ENCODE results near the gene DNAJB8.

DNAJB8 gene
- 0 reads per million in 3 donors for total RNA-seq

DNA sequence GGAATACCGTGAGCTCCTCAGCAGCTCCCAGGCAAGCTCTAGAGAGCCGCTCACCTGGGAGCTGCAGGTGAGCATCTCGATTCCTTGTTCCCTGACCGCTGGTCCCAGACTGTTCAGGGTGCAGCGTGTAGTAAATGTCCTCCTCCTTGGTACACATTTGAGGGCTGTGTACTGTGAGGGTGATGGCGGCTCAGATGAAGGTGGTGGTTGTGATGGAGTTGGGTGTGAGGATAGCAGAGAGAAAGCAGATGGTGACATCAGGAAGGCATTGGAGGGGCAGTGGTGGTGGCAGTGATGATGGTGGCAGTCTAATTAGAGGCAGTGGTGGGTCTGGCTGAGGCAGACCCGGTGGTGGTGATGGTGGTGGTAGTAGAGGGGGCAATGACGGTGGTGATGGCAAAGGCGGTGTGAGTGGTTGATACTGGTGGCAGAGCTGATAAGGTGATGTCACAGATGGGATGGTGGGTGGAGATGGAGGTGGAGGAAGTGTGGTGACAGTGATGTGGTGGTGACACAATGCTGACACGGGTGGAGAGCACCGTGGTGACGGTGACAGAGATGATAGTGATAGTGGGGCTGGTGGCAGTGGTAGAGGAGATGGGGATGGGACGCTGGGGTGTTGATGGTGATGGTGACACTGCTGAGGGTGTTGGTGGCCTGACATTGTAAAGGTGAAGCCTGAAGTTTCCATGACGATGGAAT, at the start of gene DNAJB8:
Gene DNAJB8, minus strand, starts transcription at position 51 of the 702 bp plus-strand sequence. CDS start 3,645 bp downstream, outside the sequence.
- Histone ChIP-seq H3K27me3 (replicated peaks; ENCODE audit: control insufficient read depth, insufficient read depth, low read length, poor library complexity, severe bottlenecking) (no peaks in the 10 kb centered on the region), H3K9me3 (ENCODE audit: control insufficient read depth, low read length) (no peaks in the 10 kb centered on the region), H3K4me1 (ENCODE audit: control insufficient read depth, insufficient read depth, low read length, poor library complexity, severe bottlenecking) (no peaks in the 10 kb centered on the region), H3K4me3 (ENCODE audit: insufficient read depth, low read depth, low read length, poor library complexity, severe bottlenecking) (no peak within 1 kb of the TSS), H3K27ac (ENCODE audit: insufficient read depth, low read length, poor library complexity, severe bottlenecking) (no peak within 1 kb of the TSS), H3K36me3 (ENCODE audit: control insufficient read depth, insufficient read depth, low read length) (no peaks in the 10 kb centered on the region)
- no peak for DNase-seq

DNA sequence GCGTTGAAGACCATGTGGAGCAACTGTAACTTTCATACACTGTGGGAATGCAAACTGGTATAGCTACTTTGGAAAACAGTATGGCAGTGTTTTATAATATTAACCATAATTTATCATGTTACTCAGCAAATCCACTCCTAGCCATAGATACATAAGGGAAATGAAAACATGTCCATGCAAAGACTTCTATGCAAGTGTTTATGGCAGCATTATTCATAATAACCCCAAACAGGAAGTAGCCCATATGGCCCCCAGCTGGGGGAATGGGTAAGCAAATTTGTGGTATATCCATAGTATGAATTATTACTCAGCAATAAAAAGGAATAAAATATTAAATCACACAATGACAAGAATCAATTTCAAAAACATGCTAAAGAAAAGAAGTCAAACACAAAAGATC, 49.3 kb upstream of the DNAJB8 start:
- no peaks in the 10 kb centered on the region for H3K4me1 ChIP-seq (ENCODE audit: control insufficient read depth, insufficient read depth, low read length, poor library complexity, severe bottlenecking)
- no peak overlapping the region for H3K4me3 ChIP-seq (ENCODE audit: insufficient read depth, low read depth, low read length, poor library complexity, severe bottlenecking)
- H3K27ac ChIP-seq (ENCODE audit: insufficient read depth, low read length, poor library complexity, severe bottlenecking): no peak overlapping the region
- no peak for DNase-seq
- H3K9me3 ChIP-seq (ENCODE audit: control insufficient read depth, low read length): no peaks in the 10 kb centered on the region
- H3K36me3 ChIP-seq (ENCODE audit: control insufficient read depth, insufficient read depth, low read length): no peaks in the 10 kb centered on the region
- H3K27me3 ChIP-seq (replicated peaks; ENCODE audit: control insufficient read depth, insufficient read depth, low read length, poor library complexity, severe bottlenecking): no peaks in the 10 kb centered on the region

GRCh38 chr3:128508852-128509251, 42.2 kb upstream of the DNAJB8 start:
- Histone ChIP-seq H3K27me3 (replicated peaks; ENCODE audit: control insufficient read depth, insufficient read depth, low read length, poor library complexity, severe bottlenecking) (no peaks in the 10 kb centered on the region), H3K9me3 (ENCODE audit: control insufficient read depth, low read length) (no peaks in the 10 kb centered on the region), H3K4me1 (ENCODE audit: control insufficient read depth, insufficient read depth, low read length, poor library complexity, severe bottlenecking) (no peaks in the 10 kb centered on the region), H3K27ac (ENCODE audit: insufficient read depth, low read length, poor library complexity, severe bottlenecking) (no peak overlapping the region), H3K36me3 (ENCODE audit: control insufficient read depth, insufficient read depth, low read length) (no peaks in the 10 kb centered on the region), H3K4me3 (ENCODE audit: insufficient read depth, low read depth, low read length, poor library complexity, severe bottlenecking) (no peak overlapping the region)
- DNase-seq: no peak

DNA sequence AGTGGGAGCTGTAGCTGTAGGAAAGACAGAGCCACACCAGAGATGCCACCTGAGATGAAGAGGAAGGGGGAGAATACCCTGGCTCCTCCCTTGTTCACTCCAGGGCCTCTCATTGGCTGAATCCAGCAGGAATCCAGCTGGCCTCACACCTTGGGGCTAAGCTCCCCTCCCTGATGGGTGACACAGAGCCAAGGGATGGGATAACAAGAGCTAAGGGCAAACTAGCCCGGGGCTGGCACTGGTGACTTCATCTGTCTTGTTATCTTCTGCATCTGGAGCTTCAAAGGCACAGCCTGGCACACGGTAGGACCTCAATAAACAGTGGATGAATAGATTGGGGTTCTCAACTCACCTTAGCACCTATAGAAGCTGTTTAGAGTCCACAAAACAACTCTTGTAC, 40.1 kb upstream of the DNAJB8 start:
- no peak for DNase-seq
- Histone ChIP-seq H3K27me3 (replicated peaks; ENCODE audit: control insufficient read depth, insufficient read depth, low read length, poor library complexity, severe bottlenecking) (no peaks in the 10 kb centered on the region), H3K27ac (ENCODE audit: insufficient read depth, low read length, poor library complexity, severe bottlenecking) (no peak overlapping the region), H3K4me1 (ENCODE audit: control insufficient read depth, insufficient read depth, low read length, poor library complexity, severe bottlenecking) (no peaks in the 10 kb centered on the region), H3K9me3 (ENCODE audit: control insufficient read depth, low read length) (no peaks in the 10 kb centered on the region), H3K4me3 (ENCODE audit: insufficient read depth, low read depth, low read length, poor library complexity, severe bottlenecking) (no peak overlapping the region), H3K36me3 (ENCODE audit: control insufficient read depth, insufficient read depth, low read length) (no peaks in the 10 kb centered on the region)

GRCh38 chr3:128505771-128506170, 39.1 kb upstream of the DNAJB8 start:
- no peak for DNase-seq
- H3K27ac ChIP-seq (ENCODE audit: insufficient read depth, low read length, poor library complexity, severe bottlenecking): no peak overlapping the region
- no peaks in the 10 kb centered on the region for H3K36me3 ChIP-seq (ENCODE audit: control insufficient read depth, insufficient read depth, low read length)
- no peaks in the 10 kb centered on the region for H3K4me1 ChIP-seq (ENCODE audit: control insufficient read depth, insufficient read depth, low read length, poor library complexity, severe bottlenecking)
- H3K4me3 ChIP-seq (ENCODE audit: insufficient read depth, low read depth, low read length, poor library complexity, severe bottlenecking): no peak overlapping the region
- no peaks in the 10 kb centered on the region for H3K27me3 ChIP-seq (replicated peaks; ENCODE audit: control insufficient read depth, insufficient read depth, low read length, poor library complexity, severe bottlenecking)
- no peaks in the 10 kb centered on the region for H3K9me3 ChIP-seq (ENCODE audit: control insufficient read depth, low read length)

- Histone ChIP-seq H3K27ac (ENCODE audit: insufficient read depth, low read length, poor library complexity, severe bottlenecking) (no peak overlapping the region), H3K36me3 (ENCODE audit: control insufficient read depth, insufficient read depth, low read length) (no peaks in the 10 kb centered on the region), H3K9me3 (ENCODE audit: control insufficient read depth, low read length) (no peaks in the 10 kb centered on the region), H3K4me3 (ENCODE audit: insufficient read depth, low read depth, low read length, poor library complexity, severe bottlenecking) (no peak overlapping the region), H3K27me3 (replicated peaks; ENCODE audit: control insufficient read depth, insufficient read depth, low read length, poor library complexity, severe bottlenecking) (peaks cover 2% of the 10 kb centered on the region), H3K4me1 (ENCODE audit: control insufficient read depth, insufficient read depth, low read length, poor library complexity, severe bottlenecking) (no peaks in the 10 kb centered on the region)
- no peak for DNase-seq
Measured at GRCh38 chr3:128504963-128505730, 38.5 kb upstream of the DNAJB8 start.

DNA sequence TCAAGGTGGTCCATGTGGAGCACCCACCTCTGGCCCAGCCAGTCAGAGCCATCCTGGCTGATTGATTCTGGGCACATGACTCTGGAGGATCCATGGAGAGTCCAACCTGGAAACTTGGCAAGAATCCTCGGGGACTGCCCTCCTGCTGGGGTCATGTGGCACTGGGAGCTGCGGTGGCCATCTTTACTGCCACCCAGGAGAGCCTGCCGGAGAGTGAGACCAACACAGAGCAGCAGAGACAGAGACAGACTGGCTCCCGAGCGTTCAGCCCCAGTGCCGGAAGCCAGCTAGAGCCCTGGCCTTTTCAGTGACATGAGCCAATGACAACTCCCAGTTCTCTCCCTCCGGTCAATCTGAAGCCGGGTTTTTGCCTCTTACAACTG, 37.8 kb upstream of the DNAJB8 start:
- H3K9me3 ChIP-seq (ENCODE audit: control insufficient read depth, low read length): no peaks in the 10 kb centered on the region
- H3K4me1 ChIP-seq (ENCODE audit: control insufficient read depth, insufficient read depth, low read length, poor library complexity, severe bottlenecking): no peaks in the 10 kb centered on the region
- H3K36me3 ChIP-seq (ENCODE audit: control insufficient read depth, insufficient read depth, low read length): no peaks in the 10 kb centered on the region
- peaks cover 8% of the 10 kb centered on the region for H3K27me3 ChIP-seq (replicated peaks; ENCODE audit: control insufficient read depth, insufficient read depth, low read length, poor library complexity, severe bottlenecking)
- H3K4me3 ChIP-seq (ENCODE audit: insufficient read depth, low read depth, low read length, poor library complexity, severe bottlenecking): no peak overlapping the region
- no peak overlapping the region for H3K27ac ChIP-seq (ENCODE audit: insufficient read depth, low read length, poor library complexity, severe bottlenecking)
- no peak for DNase-seq

GRCh38 chr3:128503751-128504532, 37.3 kb upstream of the DNAJB8 start:
- Histone ChIP-seq H3K27me3 (replicated peaks; ENCODE audit: control insufficient read depth, insufficient read depth, low read length, poor library complexity, severe bottlenecking) (peaks cover 10% of the 10 kb centered on the region), H3K36me3 (ENCODE audit: control insufficient read depth, insufficient read depth, low read length) (no peaks in the 10 kb centered on the region), H3K27ac (ENCODE audit: insufficient read depth, low read length, poor library complexity, severe bottlenecking) (no peak overlapping the region), H3K4me3 (ENCODE audit: insufficient read depth, low read depth, low read length, poor library complexity, severe bottlenecking) (no peak overlapping the region), H3K9me3 (ENCODE audit: control insufficient read depth, low read length) (no peaks in the 10 kb centered on the region), H3K4me1 (ENCODE audit: control insufficient read depth, insufficient read depth, low read length, poor library complexity, severe bottlenecking) (no peaks in the 10 kb centered on the region)
- no peak for DNase-seq

- DNase-seq: no peak
- Histone ChIP-seq H3K9me3 (ENCODE audit: control insufficient read depth, low read length) (no peaks in the 10 kb centered on the region), H3K4me1 (ENCODE audit: control insufficient read depth, insufficient read depth, low read length, poor library complexity, severe bottlenecking) (no peaks in the 10 kb centered on the region), H3K27me3 (replicated peaks; ENCODE audit: control insufficient read depth, insufficient read depth, low read length, poor library complexity, severe bottlenecking) (peaks cover 10% of the 10 kb centered on the region), H3K27ac (ENCODE audit: insufficient read depth, low read length, poor library complexity, severe bottlenecking) (no peak overlapping the region), H3K4me3 (ENCODE audit: insufficient read depth, low read depth, low read length, poor library complexity, severe bottlenecking) (no peak overlapping the region), H3K36me3 (ENCODE audit: control insufficient read depth, insufficient read depth, low read length) (no peaks in the 10 kb centered on the region)
Measured at GRCh38 chr3:128503164-128503651, 36.5 kb upstream of the DNAJB8 start.
